IPS DF 6.9 (cell line): Measurements from ENCODE around the gene VIPAS39.

Source experiments
- DNase-seq: peaks from one replicate; pipeline ENCODE4 v3.0.0-alpha.2; 2013; ENCODE audit warnings: low read depth, low spot score
- H3K27ac ChIP-seq: one replicate; pipeline ENCODE4 v1.5.1; 2013; ENCODE audit warnings: low read length, control low read depth
- H3K27me3 ChIP-seq: 2 replicates; pipeline ENCODE4 v1.6.1; 2013; ENCODE audit warnings: mild to moderate bottlenecking, low read length; ENCODE audit not compliant: control insufficient read depth, insufficient read depth
- H3K36me3 ChIP-seq: 2 replicates; pipeline ENCODE4 v1.6.1; 2013; ENCODE audit warnings: low read length; ENCODE audit not compliant: control insufficient read depth, insufficient read depth
- H3K4me1 ChIP-seq: 2 replicates; pipeline ENCODE4 v1.6.1; 2013; ENCODE audit warnings: low read length; ENCODE audit not compliant: control insufficient read depth, insufficient read depth
- H3K4me3 ChIP-seq: 2 replicates; pipeline ENCODE4 v1.5.1; 2013; ENCODE audit warnings: mild to moderate bottlenecking, low read length
- H3K9me3 ChIP-seq: 2 replicates; pipeline ENCODE4 v1.6.1; 2013; ENCODE audit warnings: low read length, inconsistent platforms; ENCODE audit not compliant: control insufficient read depth, insufficient read depth
- WGBS: extraction: QIAGEN DNeasy Blood & Tissue Kit; methylation state at CpG from one replicate; pipeline ENCODE4 v1.1.7; 2013; ENCODE audit warnings: mixed read lengths, missing lambda C conversion rate; ENCODE audit not compliant: insufficient read length, insufficient coverage; 5-methylcytosine and 5-hydroxymethylcytosine counted together

The VIPAS39 gene

GRCh38 chr14:77470224-77470870 lies 12.9 kb upstream of the VIPAS39 start:
- H3K36me3 ChIP-seq = peaks cover 11% of the 10 kb centered on the region; the same call in 1 of the 2 replicates
- H3K27me3 ChIP-seq = no peaks in the 10 kb centered on the region
- H3K9me3 ChIP-seq = no peaks in the 10 kb centered on the region
- DNase-seq = no peak
- H3K4me1 ChIP-seq = no peaks in the 10 kb centered on the region
- H3K27ac ChIP-seq = no peak overlapping the region
- WGBS = no CpG with 5 or more reads among the region's 5 CpGs
- H3K4me3 ChIP-seq = no peak overlapping the region

DNA sequence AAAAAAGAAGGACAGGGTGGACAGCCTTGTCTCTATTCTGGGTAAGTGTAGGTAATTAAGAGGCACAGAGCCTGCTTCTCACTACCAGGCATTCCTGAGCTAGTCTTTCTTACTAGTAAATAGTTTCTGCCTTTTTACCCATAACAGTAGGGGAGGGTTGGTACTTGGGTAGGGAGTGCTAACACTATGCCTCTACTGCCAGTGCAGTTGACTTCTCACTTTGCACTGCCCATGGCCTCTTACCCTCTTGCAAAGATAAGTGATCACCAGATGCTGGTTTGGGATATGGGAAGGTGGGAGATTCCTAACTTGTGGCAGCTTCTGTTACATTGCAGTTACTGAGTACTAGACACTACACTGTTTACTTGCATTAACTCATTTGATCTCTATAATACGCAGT lies 12.1 kb upstream of the VIPAS39 start:
- Histone ChIP-seq H3K9me3 (no peaks in the 10 kb centered on the region), H3K27ac (no peak overlapping the region), H3K4me1 (no peaks in the 10 kb centered on the region), H3K27me3 (no peaks in the 10 kb centered on the region), H3K4me3 (no peak overlapping the region), H3K36me3 (peaks cover 17% of the 10 kb centered on the region; the same call in 1 of the 2 replicates)
- no peak for DNase-seq
- WGBS = no CpG with 5 or more reads among the region's 1 CpG

GRCh38 chr14:77469067-77469505 lies 11.7 kb upstream of the VIPAS39 start:
- H3K4me1 ChIP-seq = no peaks in the 10 kb centered on the region
- H3K27me3 ChIP-seq = no peaks in the 10 kb centered on the region
- peaks cover 19% of the 10 kb centered on the region; the same call in 1 of the 2 replicates for H3K36me3 ChIP-seq
- no peak overlapping the region for H3K27ac ChIP-seq
- DNase-seq = no peak
- no peaks in the 10 kb centered on the region for H3K9me3 ChIP-seq
- WGBS = no CpG with 5 or more reads among the region's 14 CpGs
- no peak overlapping the region for H3K4me3 ChIP-seq

- no peak for DNase-seq
- Histone ChIP-seq H3K4me3 (no peak overlapping the region), H3K9me3 (no peaks in the 10 kb centered on the region), H3K36me3 (peaks cover 22% of the 10 kb centered on the region; the same call in 1 of the 2 replicates), H3K4me1 (no peaks in the 10 kb centered on the region), H3K27ac (no peak overlapping the region), H3K27me3 (no peaks in the 10 kb centered on the region)
- WGBS = no CpG with 5 or more reads among the region's 5 CpGs
Measured at GRCh38 chr14:77467801-77468200, 10.4 kb upstream of the VIPAS39 start.

DNA sequence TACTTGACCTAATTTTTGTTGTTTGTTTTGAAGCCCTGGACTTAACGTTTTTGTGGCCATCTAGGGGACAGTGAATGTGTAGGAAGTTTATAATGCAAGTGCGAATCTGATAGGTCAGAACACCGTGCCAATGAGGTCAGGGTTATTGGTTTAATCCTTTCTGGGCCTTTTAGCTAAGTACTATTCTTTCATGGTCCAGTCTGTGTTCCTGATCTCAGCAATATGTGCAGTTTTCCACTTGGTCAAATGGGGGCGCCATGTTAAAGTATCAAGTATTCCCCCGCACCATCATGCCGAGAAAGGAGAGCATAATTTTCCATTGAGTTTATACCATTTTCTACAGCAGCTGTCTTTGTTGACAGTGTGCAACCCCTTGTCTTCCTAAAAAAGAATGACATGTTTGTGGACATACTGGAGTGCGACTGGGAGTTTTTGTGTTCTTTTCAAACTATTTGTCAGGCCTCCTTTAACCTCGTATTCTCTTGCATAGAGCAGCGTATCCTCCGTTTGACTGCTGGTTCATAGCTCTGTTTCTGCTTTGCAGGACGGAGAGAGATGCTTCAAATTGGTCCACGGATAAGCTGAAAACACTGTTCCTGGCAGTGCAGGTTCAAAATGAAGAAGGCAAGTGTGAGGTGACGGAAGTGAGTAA lies 1.8 kb upstream of the VIPAS39 start:
- Histone ChIP-seq H3K4me1 (no peaks in the 10 kb centered on the region), H3K9me3 (no peaks in the 10 kb centered on the region), H3K36me3 (peaks cover 15% of the 10 kb centered on the region; the same call in 1 of the 2 replicates), H3K27me3 (no peaks in the 10 kb centered on the region), H3K4me3 (peak overlapping the region; percentile 94; the same call in 1 of the 2 replicates), H3K27ac (no peak overlapping the region)
- peak; percentile 52 for DNase-seq
- WGBS = no CpG with 5 or more reads among the region's 13 CpGs

DNA sequence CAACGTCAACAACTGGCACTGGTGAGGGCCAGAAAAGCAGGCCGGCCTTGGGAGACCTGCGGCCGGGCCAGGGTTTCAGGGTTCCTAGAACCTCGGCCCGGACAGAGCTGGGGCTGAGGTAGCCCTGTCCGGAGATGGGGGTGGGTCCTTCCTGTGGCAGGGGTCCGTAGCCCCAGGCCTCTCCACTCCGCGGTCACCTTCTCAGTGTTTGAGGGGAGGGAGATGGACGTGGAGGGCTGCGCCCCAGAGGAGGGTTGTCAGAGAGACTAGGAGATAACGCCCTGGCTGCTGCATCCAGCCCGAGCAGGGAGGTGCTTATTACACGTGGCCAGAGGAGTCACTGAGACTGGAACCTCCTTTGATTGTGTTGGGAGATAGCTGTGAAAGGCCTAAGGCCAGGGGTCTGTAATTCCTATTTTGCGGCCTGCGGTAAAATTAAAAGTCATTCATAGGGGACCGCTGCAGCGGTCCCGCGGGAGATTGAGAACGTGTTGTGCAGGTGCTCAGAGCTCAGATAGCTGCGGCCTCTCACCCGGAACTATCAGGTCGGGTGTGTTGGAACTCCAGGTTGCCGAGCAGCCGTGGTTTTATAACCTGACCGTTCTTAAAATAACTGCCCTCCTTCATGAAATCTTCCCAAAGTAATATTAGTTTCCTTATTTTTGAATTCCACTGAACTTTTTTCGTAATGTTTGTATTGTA lies 999 bp upstream of the VIPAS39 start:
- no CpG with 5 or more reads among the region's 29 CpGs for WGBS
- H3K4me3 ChIP-seq = peak overlapping the region; percentile 94
- H3K36me3 ChIP-seq = peaks cover 15% of the 10 kb centered on the region; the same call in 1 of the 2 replicates
- no peaks in the 10 kb centered on the region for H3K9me3 ChIP-seq
- H3K4me1 ChIP-seq = no peaks in the 10 kb centered on the region
- no peaks in the 10 kb centered on the region for H3K27me3 ChIP-seq
- DNase-seq = no peak
- H3K27ac ChIP-seq = no peak overlapping the region

DNA sequence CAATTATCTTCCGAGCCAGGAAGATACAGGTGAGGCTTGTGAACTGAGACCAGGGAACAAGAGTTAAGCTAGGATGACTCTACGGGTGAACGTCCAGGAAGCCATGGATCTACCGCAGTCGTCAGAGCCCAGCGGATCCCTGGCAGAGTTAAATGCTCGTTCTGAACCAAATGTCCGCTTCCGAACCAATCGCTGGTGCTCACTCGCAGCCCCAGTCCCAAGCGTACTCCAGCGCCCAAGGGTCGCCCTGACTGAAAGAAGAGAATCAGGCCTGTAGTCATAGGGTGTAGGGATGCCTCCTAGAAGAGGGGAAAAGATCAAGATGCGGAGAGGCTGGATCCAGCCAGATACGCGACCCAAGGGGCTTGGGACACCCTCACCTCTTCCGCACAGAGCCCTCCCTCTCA lies 283 bp downstream of the VIPAS39 start:
- Histone ChIP-seq H3K9me3 (no peaks in the 10 kb centered on the region), H3K4me1 (no peaks in the 10 kb centered on the region), H3K27me3 (no peaks in the 10 kb centered on the region), H3K4me3 (peak overlapping the region; percentile 85; the same call in 1 of the 2 replicates), H3K36me3 (peaks cover 6% of the 10 kb centered on the region; the same call in 1 of the 2 replicates), H3K27ac (no peak overlapping the region)
- no CpG with 5 or more reads among the region's 18 CpGs for WGBS
- no peak for DNase-seq

DNA sequence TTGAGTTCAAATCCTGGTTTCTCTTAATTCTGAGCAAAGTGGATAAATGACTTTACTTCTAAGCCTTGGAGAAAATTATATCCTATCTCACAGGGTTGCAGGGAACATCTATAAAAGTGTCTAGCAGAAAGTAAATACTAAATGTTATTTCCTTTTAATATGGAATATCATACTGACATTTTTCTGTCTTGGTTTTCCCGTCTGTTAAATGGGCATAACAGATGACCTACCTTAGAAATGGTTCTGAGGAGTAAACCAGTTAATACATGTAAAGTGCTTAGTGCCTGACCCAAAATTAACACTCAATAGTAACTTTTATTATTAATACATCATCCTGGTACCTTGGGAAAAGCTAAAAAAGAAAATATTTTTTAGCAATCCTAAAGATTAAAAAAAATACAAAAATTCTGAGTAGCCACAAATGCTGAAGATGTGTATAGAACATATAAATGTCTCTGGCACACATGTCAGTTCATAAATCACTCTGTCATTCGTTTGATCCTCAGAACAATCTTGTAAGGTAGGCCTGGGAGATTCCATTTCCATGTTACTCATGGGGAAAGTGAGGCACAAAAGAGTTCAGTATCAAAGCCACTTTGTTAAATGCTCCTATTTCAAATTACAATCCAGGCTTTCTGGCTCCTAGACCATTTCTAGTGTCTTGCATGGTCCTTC lies 1.3 kb downstream of the VIPAS39 start:
- no peaks in the 10 kb centered on the region for H3K27me3 ChIP-seq
- no peaks in the 10 kb centered on the region for H3K9me3 ChIP-seq
- WGBS = no CpG with 5 or more reads among the region's 2 CpGs
- H3K4me1 ChIP-seq = no peaks in the 10 kb centered on the region
- no peaks in the 10 kb centered on the region; the same call in 1 of the 2 replicates for H3K36me3 ChIP-seq
- no peak overlapping the region for H3K27ac ChIP-seq
- DNase-seq = no peak
- no peak overlapping the region for H3K4me3 ChIP-seq

DNA sequence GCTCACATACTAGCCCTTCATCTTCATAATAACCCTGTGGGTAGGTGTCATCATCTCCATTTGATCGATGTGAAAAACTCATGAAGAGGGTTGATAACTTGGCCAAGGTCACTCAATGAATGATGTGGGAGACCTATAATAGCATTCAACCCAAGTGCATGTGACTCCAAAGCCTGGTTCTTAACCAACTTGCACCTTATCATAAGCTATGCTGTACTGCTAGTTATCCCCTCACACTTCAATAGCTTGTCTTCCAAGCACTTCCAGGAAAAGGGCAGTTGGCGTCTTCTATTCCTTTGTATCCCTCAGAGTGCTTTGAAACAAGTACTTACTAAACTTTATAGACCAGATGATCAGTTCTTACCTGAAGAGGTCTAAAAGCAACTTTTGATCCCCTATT lies 15.2 kb downstream of the VIPAS39 start:
- Histone ChIP-seq H3K9me3 (no peaks in the 10 kb centered on the region), H3K27ac (no peak overlapping the region), H3K27me3 (no peaks in the 10 kb centered on the region), H3K4me3 (no peak overlapping the region), H3K36me3 (no peaks in the 10 kb centered on the region; the same call in 1 of the 2 replicates), H3K4me1 (no peaks in the 10 kb centered on the region)
- no CpG with 5 or more reads among the region's 2 CpGs for WGBS
- no peak for DNase-seq

GRCh38 chr14:77439861-77440260 lies 17.5 kb downstream of the VIPAS39 start:
- Histone ChIP-seq H3K9me3 (no peaks in the 10 kb centered on the region), H3K4me1 (no peaks in the 10 kb centered on the region), H3K27ac (no peak overlapping the region), H3K4me3 (no peak overlapping the region), H3K36me3 (no peaks in the 10 kb centered on the region; the same call in 1 of the 2 replicates), H3K27me3 (no peaks in the 10 kb centered on the region)
- no peak for DNase-seq
- no CpG with 5 or more reads among the region's 4 CpGs for WGBS
